ENCODE results near the gene EHD1. TPM values are rescaled to one million over a fixed set of nuclear protein-coding genes. Genes with fewer than 3 reads are reported as not detected.

Gene EHD1
- total and polyA plus RNA-seq, 9 of the 15 experiments (the other 6 are each of a cell fraction or from before 2014, with no cell fraction given): 0.46 to 65.0 (median 16.4) TPM

- TF ChIP-seq TFE3 (CRISPR knock-in tag; IDR thresholded peaks at IDR 0.05) (no peak), RCOR1 (IDR thresholded peaks at IDR 0.05; ENCODE audit: borderline replicate concordance in 1 of 2, low read depth in 2 of 2, low read length in 2 of 2) (peak in 1 of 2 experiments; percentile 53; a peak in 2 of 4 replicates), SUPT5H (IDR thresholded peaks at IDR 0.05) (no peak), BHLHE40 (IDR thresholded peaks at IDR 0.05; ENCODE audit: low read length) (0 out of 2 replicates have a peak, but pooled peaks have one; percentile 3), CXXC5 (CRISPR knock-in tag; IDR thresholded peaks at IDR 0.05) (no peak; the same call in none of the 2 replicates), CBFA2T2 (conservative IDR thresholded peaks at IDR 0.05) (peak; percentile 72), KDM1A (IDR thresholded peaks at IDR 0.05) (peak in 1 of 2 experiments; percentile 59; a peak in 2 of 4 replicates), NR1H2 (CRISPR knock-in tag; IDR thresholded peaks at IDR 0.05) (no peak), ZNF695 (CRISPR knock-in tag; IDR thresholded peaks at IDR 0.05) (no peak), RHOXF2B (CRISPR knock-in tag; conservative IDR thresholded peaks at IDR 0.05) (no peak), TARDBP (IDR thresholded peaks at IDR 0.05) (no peak), MTF1 (CRISPR knock-in tag; IDR thresholded peaks at IDR 0.05; ENCODE audit: borderline replicate concordance) (no peak), ATF1 (CRISPR knock-in tag; IDR thresholded peaks at IDR 0.05) (no peak), ATF1 (tag; IDR thresholded peaks at IDR 0.05) (peak; percentile 49), SAFB2 (IDR thresholded peaks at IDR 0.05; ENCODE audit: borderline replicate concordance, low read depth, low read length, severe bottlenecking) (no peak), SAFB (IDR thresholded peaks at IDR 0.05; ENCODE audit: borderline replicate concordance, low read depth, low read length) (no peak), ZEB2 (IDR thresholded peaks at IDR 0.05) (no peak), CHD4 (IDR thresholded peaks at IDR 0.05; ENCODE audit: insufficient read depth, insufficient replicate concordance, low read depth, low read length, poor library complexity, severe bottlenecking) (no peak), ZNF668 (CRISPR knock-in tag; IDR thresholded peaks at IDR 0.05) (no peak)
- TF ChIP-seq, protein P1, sequence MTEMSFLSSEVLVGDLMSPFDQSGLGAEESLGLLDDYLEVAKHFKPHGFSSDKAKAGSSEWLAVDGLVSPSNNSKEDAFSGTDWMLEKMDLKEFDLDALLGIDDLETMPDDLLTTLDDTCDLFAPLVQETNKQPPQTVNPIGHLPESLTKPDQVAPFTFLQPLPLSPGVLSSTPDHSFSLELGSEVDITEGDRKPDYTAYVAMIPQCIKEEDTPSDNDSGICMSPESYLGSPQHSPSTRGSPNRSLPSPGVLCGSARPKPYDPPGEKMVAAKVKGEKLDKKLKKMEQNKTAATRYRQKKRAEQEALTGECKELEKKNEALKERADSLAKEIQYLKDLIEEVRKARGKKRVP (CRISPR knock-in tag; IDR thresholded peaks at IDR 0.05): no peak
- TF ChIP-seq, protein P2, sequence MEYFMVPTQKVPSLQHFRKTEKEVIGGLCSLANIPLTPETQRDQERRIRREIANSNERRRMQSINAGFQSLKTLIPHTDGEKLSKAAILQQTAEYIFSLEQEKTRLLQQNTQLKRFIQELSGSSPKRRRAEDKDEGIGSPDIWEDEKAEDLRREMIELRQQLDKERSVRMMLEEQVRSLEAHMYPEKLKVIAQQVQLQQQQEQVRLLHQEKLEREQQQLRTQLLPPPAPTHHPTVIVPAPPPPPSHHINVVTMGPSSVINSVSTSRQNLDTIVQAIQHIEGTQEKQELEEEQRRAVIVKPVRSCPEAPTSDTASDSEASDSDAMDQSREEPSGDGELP (CRISPR knock-in tag; IDR thresholded peaks at IDR 0.05; ENCODE audit: borderline replicate concordance): peak; percentile 96
- TF ChIP-seq, protein P3, sequence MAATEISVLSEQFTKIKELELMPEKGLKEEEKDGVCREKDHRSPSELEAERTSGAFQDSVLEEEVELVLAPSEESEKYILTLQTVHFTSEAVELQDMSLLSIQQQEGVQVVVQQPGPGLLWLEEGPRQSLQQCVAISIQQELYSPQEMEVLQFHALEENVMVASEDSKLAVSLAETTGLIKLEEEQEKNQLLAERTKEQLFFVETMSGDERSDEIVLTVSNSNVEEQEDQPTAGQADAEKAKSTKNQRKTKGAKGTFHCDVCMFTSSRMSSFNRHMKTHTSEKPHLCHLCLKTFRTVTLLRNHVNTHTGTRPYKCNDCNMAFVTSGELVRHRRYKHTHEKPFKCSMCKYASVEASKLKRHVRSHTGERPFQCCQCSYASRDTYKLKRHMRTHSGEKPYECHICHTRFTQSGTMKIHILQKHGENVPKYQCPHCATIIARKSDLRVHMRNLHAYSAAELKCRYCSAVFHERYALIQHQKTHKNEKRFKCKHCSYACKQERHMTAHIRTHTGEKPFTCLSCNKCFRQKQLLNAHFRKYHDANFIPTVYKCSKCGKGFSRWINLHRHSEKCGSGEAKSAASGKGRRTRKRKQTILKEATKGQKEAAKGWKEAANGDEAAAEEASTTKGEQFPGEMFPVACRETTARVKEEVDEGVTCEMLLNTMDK (IDR thresholded peaks at IDR 0.05; ENCODE audit: borderline replicate concordance, insufficient read depth, low read depth, low read length, poor library complexity, severe bottlenecking): no peak
Measured at GRCh38 chr11:64870176-64870892, 8.1 kb downstream of the EHD1 start (continued).

Data from K562 (cell line).